K562 (cell line): ENCODE data around the gene CAMK1D. TPM values are rescaled to one million over a fixed set of nuclear protein-coding genes. Genes with fewer than 3 reads are reported as not detected.

ENCODE experiments used
- ATAC-seq: fragments of 200-7000 bp; cut with Tn5 transposase; 3 replicates; pipeline ENCODE4 v1.9.1; 2020; ENCODE audit warnings: moderate library complexity
- BruUV-seq: library from RNA; stranded (reverse); fragments of 400-500 nt; replicated peaks from 2 replicates; lab custom pipeline; 2021; lab: Mats Ljungman, UMichigan
- CTCF ChIA-PET: fragments of 300-600 bp; formaldehyde crosslinking; extraction: SDS; loops from one replicate; lab custom pipeline; 2021; ENCODE audit warnings: low intra/inter-chr PET ratio; lab: Yijun Ruan, JAX
- POLR2A ChIA-PET: fragments of 300-600, 350-650 bp; sonication (Branson Sonifier 250); formaldehyde crosslinking; extraction: SDS; loops from one replicate; lab custom pipeline; 2021; ENCODE audit warnings: antibody characterized with exemption, inconsistent platforms; lab: Yijun Ruan, JAX
- DNase-seq, 4 experiments: peaks; one replicate each; pipeline versions ENCODE4 v3.0.0 to v3.0.0-alpha.2; 2011 to 2018; ENCODE audit warnings: low spot score in 3 of 4, mixed read lengths in 3 of 4; ENCODE audit errors: extremely low read depth in 1 of 4
- FAIRE-seq: peaks from 2 replicates; lab custom pipeline; 2011; peaks lifted over from hg19 to GRCh38; lab: Jason Lieb, UNC
- H2AFZ ChIP-seq: 2 replicates; pipeline ENCODE4 v1.6.0; 2011; ENCODE audit warnings: low read depth, low read length, control low read depth, inconsistent platforms
- H3K27ac ChIP-seq: fragments of 200-600 bp; 3 replicates; pipeline ENCODE4 v1.8.0; 2011; ENCODE audit warnings: low read depth, mild to moderate bottlenecking, control low read depth, inconsistent platforms, low read length, moderate library complexity, mixed read lengths; ENCODE audit errors: extremely low read depth
- H3K27me3 ChIP-seq, 2 experiments: fragments of 300-600 bp in 1 of 2; 2 replicates in 1 of 2; 3 replicates in 1 of 2; pipeline versions ENCODE4 v1.6.0 to v1.8.0; 2011; ENCODE audit warnings: inconsistent platforms in 2 of 2, low read length in 2 of 2, mild to moderate bottlenecking in 1 of 2, mixed read lengths in 1 of 2, moderate library complexity in 1 of 2; ENCODE audit not compliant: control insufficient read depth in 2 of 2, insufficient read depth in 2 of 2
- H3K36me3 ChIP-seq: fragments of 300-600 bp; 3 replicates; pipeline ENCODE4 v1.8.0; 2011; ENCODE audit warnings: mild to moderate bottlenecking, low read length, inconsistent platforms; ENCODE audit not compliant: control insufficient read depth, insufficient read depth
- H3K4me1 ChIP-seq, 2 experiments: fragments of 200-600 bp in 1 of 2; replicated peaks in 1 of 2; 2 replicates in 1 of 2; 3 replicates in 1 of 2; pipeline versions ENCODE4 v1.5.1 to v1.8.0; 2011; ENCODE audit warnings: inconsistent platforms in 2 of 2, low read length in 2 of 2, mild to moderate bottlenecking in 1 of 2, mixed read lengths in 1 of 2, moderate library complexity in 1 of 2; ENCODE audit not compliant: control insufficient read depth in 2 of 2, insufficient read depth in 2 of 2
- H3K4me2 ChIP-seq: 2 replicates; pipeline ENCODE4 v1.6.1; 2011; ENCODE audit warnings: low read length, control low read depth, inconsistent platforms, mixed read lengths; ENCODE audit not compliant: insufficient read depth
- H3K4me3 ChIP-seq: fragments of 200-600 bp; sonication (generic), shearing (Covaris generic); 2 replicates; pipeline ENCODE4 v1.5.1; 2016; ENCODE audit warnings: control low read depth, inconsistent platforms
- H3K79me2 ChIP-seq: fragments of 200-600 bp; 3 replicates; pipeline ENCODE4 v1.8.0; 2011; ENCODE audit warnings: low read length, inconsistent platforms; ENCODE audit not compliant: control insufficient read depth, insufficient read depth
- H3K9ac ChIP-seq, 2 experiments: 2 replicates each; pipeline versions ENCODE4 v1.6.0 to v1.6.1; 2011; ENCODE audit warnings: low read depth in 2 of 2, low read length in 2 of 2, control low read depth in 1 of 2, inconsistent platforms in 1 of 2, mild to moderate bottlenecking in 1 of 2, mixed read lengths in 1 of 2; ENCODE audit not compliant: insufficient read depth in 1 of 2
- H3K9me1 ChIP-seq: one replicate; pipeline ENCODE4 v1.6.0; 2011; ENCODE audit warnings: inconsistent platforms, mild to moderate bottlenecking, low read length, moderate library complexity; ENCODE audit not compliant: control insufficient read depth, insufficient read depth
- H3K9me3 ChIP-seq: replicated peaks from 2 replicates; pipeline ENCODE4 v1.5.1; 2011; ENCODE audit warnings: low read depth, low read length, inconsistent platforms; ENCODE audit not compliant: control insufficient read depth, insufficient read depth
- H4K20me1 ChIP-seq: replicated peaks from 2 replicates; pipeline ENCODE4 v1.6.1; 2011; ENCODE audit warnings: low read length, inconsistent platforms, mixed read lengths; ENCODE audit not compliant: control insufficient read depth, insufficient read depth
- CBX8 ChIP-seq: fragments of 200-600 bp; sonication (generic); IDR thresholded peaks from 2 replicates; pipeline ENCODE4 v1.6.1; 2012; ENCODE audit warnings: borderline replicate concordance, mixed run types, low read depth, mild to moderate bottlenecking, moderate library complexity, mixed read lengths, low read length, control low read depth, inconsistent platforms; ENCODE audit not compliant: poor library complexity, severe bottlenecking; ENCODE audit errors: extremely low read depth
- FOXA3 ChIP-seq, 2 experiments: fragments of 450-650 bp in 1 of 2; sonication (generic) in 1 of 2; formaldehyde crosslinking; IDR thresholded peaks in 1 of 2; conservative IDR thresholded peaks in 1 of 2; 2 replicates each; pipeline versions ENCODE4 v1.4.0 to v1.8.0; 2020 to 2022; ENCODE audit warnings: mild to moderate bottlenecking in 2 of 2, missing genetic modification reagents in 1 of 2
- GTF2F1 ChIP-seq: IDR thresholded peaks from 2 replicates; pipeline ENCODE4 v1.6.1; 2011; ENCODE audit warnings: low read depth, low read length, improper control_type of control experiment
- POLR2B ChIP-seq: fragments of 450-650 bp; IDR thresholded peaks from 2 replicates; pipeline ENCODE4 v1.6.1; 2018; ENCODE audit warnings: low read depth; ENCODE audit not compliant: partially characterized antibody
- SOX6 ChIP-seq: fragments of 450-650 bp; IDR thresholded peaks from 2 replicates; pipeline ENCODE4 v1.6.1; 2014; ENCODE audit warnings: mild to moderate bottlenecking
- TAF15 ChIP-seq: fragments of 200-400 bp; formaldehyde crosslinking; IDR thresholded peaks from 2 replicates; pipeline ENCODE4 v1.6.1; 2017; ENCODE audit warnings: mild to moderate bottlenecking, low read depth, low read length, moderate library complexity
- ZNF212 ChIP-seq: fragments of 450-650 bp; formaldehyde crosslinking; IDR thresholded peaks from 2 replicates; pipeline ENCODE4 v1.4.0; 2020; ENCODE audit warnings: mild to moderate bottlenecking
- ZNF232 ChIP-seq: sonication (generic); formaldehyde crosslinking; IDR thresholded peaks from 2 replicates; pipeline ENCODE4 v1.8.0; 2022; ENCODE audit warnings: mild to moderate bottlenecking, missing genetic modification reagents
- ZNF354B ChIP-seq: fragments of 250-450 bp; sonication (Bioruptor Pico); IDR thresholded peaks from 2 replicates; pipeline ENCODE4 v1.4.0; 2020
- WGBS: fragments of 100-300 bp; shearing (Covaris generic); methylation state at CpG from one replicate; pipeline ENCODE4 v1.1.6; 2016; ENCODE audit warnings: low coverage, mixed read lengths; ENCODE audit not compliant: insufficient coverage; ENCODE audit errors: missing lambda C conversion rate; 5-methylcytosine and 5-hydroxymethylcytosine counted together
- in situ Hi-C: fragments of 300-500 bp; cut with MboI; formaldehyde crosslinking; loops from 4 replicates; pipeline ENCODE4 v1.15.0; 2018; ENCODE audit warnings: inconsistent platforms, mixed read lengths
- intact Hi-C: fragments of 100-400 bp; cut with micrococcal nuclease; formaldehyde crosslinking; loops from 2 replicates; pipeline ENCODE4 v1.14.2; 2022
- polyA plus RNA-seq, 8 experiments: library from polyadenylated mRNA; depleted of rRNA in 4 of 8; stranded (reverse) in 5 of 8; unstranded in 3 of 8; fragments of >200 nt; fragmentation: Nextera tagmentation in 2 of 8; fragmentation: Illumina TruSeq in 1 of 8; extraction: Ambion mirVana in 2 of 8; extraction: Trizol in 1 of 8; gene quantifications; 2 replicates each; pipeline versions ENCODE4 v1.2.1 to v1.2.3, GENCODE V29; 2011 to 2014; ENCODE audit warnings: inconsistent platforms in 1 of 8, missing spikeins in 1 of 8
- total RNA-seq, 7 experiments: library from RNA; depleted of rRNA in 6 of 7; stranded (reverse); fragments of >200 nt in 6 of 7; fragmentation: Illumina TruSeq in 2 of 7; extraction: Trizol in 2 of 7; gene quantifications; 2 replicates each; pipeline versions ENCODE4 v1.2.1 to v1.2.3, GENCODE V29; 2011 to 2021; ENCODE audit warnings: low replicate concordance in 1 of 7
- TF ChIP-seq, protein P1 (sequence below): sonication (generic); formaldehyde crosslinking; IDR thresholded peaks from 2 replicates; pipeline ENCODE4 v1.8.1; 2023; ENCODE audit warnings: mild to moderate bottlenecking, missing genetic modification reagents

CAMK1D gene
- total and polyA plus RNA-seq, 9 of the 15 experiments (the other 6 are each of a cell fraction or from before 2014, with no cell fraction given): 0.12 to 0.24 (median 0.20) TPM; not detected in 5

DNA sequence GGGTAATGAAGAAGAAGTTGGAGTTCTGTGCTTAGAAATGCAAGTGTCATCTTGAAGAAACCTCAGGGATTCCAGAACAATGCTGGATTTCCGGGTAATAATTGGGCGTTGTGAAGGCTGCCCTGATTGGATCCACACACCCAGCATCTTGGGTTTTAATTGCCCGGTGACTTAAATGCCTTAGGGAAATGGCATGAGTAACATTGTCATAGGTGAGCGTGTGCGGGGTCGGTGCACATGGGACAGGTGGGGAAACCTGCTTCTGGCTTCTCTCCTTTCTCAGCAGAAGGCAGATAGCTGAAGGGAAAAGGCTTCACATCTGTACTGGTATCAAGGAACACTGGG lies 15.2 kb upstream of the CAMK1D start:
- intact Hi-C loops: no loop called here
- no TSS peak for BruUV-seq
- no peak overlapping the region for H2AFZ ChIP-seq
- no peak overlapping the region for H3K9ac ChIP-seq
- H3K27ac ChIP-seq: no peak overlapping the region
- no peaks in the 10 kb centered on the region for H3K36me3 ChIP-seq
- H3K4me2 ChIP-seq: no peak overlapping the region
- CTCF ChIA-PET: no interaction called here
- FAIRE-seq (peak; percentile 32), ATAC-seq (no peak), DNase-seq (no peak)
- 0% methylated on average over 6 of the region's 6 CpGs for WGBS
- no peaks in the 10 kb centered on the region for H3K4me1 ChIP-seq
- H3K9me3 ChIP-seq: no peaks in the 10 kb centered on the region
- POLR2A ChIA-PET: interaction anchor here (1.1 kb wide), 1 partner anchor 35 kb away, joined by 3 read pairs; no protein-coding TSS in a partner anchor
- in situ Hi-C loops: no loop called here
- H3K79me2 ChIP-seq: no peaks in the 10 kb centered on the region
- no peak for TF ChIP-seq ZNF354B (CRISPR knock-in tag)
- TF ChIP-seq TAF15: no peak
- TF ChIP-seq CBX8: no peak
- TF ChIP-seq FOXA3 (CRISPR knock-in tag; conservative IDR thresholded peaks at IDR 0.05 in 1 of 2, IDR thresholded peaks at IDR 0.05 in 1 of 2): no peak
- TF ChIP-seq, protein P1, sequence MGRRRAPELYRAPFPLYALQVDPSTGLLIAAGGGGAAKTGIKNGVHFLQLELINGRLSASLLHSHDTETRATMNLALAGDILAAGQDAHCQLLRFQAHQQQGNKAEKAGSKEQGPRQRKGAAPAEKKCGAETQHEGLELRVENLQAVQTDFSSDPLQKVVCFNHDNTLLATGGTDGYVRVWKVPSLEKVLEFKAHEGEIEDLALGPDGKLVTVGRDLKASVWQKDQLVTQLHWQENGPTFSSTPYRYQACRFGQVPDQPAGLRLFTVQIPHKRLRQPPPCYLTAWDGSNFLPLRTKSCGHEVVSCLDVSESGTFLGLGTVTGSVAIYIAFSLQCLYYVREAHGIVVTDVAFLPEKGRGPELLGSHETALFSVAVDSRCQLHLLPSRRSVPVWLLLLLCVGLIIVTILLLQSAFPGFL (CRISPR knock-in tag): no peak
- TF ChIP-seq ZNF232: no peak
- no peak for TF ChIP-seq GTF2F1
- no peak for TF ChIP-seq POLR2B
- no peak for TF ChIP-seq ZNF212
- TF ChIP-seq SOX6: no peak
- no peaks in the 10 kb centered on the region for H3K9me1 ChIP-seq
- no peaks in the 10 kb centered on the region for H4K20me1 ChIP-seq
- H3K4me3 ChIP-seq: no peak overlapping the region
- peaks cover 16 to 30% of the 10 kb centered on the region in 2 experiments; a peak in 4 of 5 replicates for H3K27me3 ChIP-seq
